Activated CD8-positive, alpha-beta T cell treated with anti-CD3 and anti-CD28 coated beads for 36 hours (primary cell): Measurements from ENCODE around the gene CDC14B. TPM values are rescaled to one million over a fixed set of nuclear protein-coding genes. Genes with fewer than 3 reads are reported as not detected.

Source experiments
- ATAC-seq: fragments of 200-7000 bp; cut with Tn5 transposase; one replicate; pipeline ENCODE4 v1.10.0; 2021; ENCODE audit warnings: mild to moderate bottlenecking, moderate library complexity
- CTCF ChIA-PET: fragments of 350-600 bp; sonication (Branson Sonifier 250); formaldehyde crosslinking; loops from one replicate; lab custom pipeline; 2021; ENCODE audit warnings: antibody characterized with exemption; lab: Charles Lee
- POLR2A ChIA-PET: fragments of 350-600 bp; sonication (Branson Sonifier 250); formaldehyde crosslinking; loops from one replicate; lab custom pipeline; 2021; ENCODE audit warnings: antibody characterized with exemption; lab: Charles Lee
- DNase-seq: peaks from one replicate; pipeline ENCODE4 v3.0.0-alpha.2; 2020
- H3K27ac Mint-ChIP-seq: one replicate; pipeline ENCODE4 v1.8.0; 2021; ENCODE audit warnings: mild to moderate bottlenecking, mixed read lengths
- H3K27me3 Mint-ChIP-seq: one replicate; pipeline ENCODE4 v1.8.0; 2021; ENCODE audit warnings: mixed read lengths
- H3K36me3 Mint-ChIP-seq: one replicate; pipeline ENCODE4 v1.8.0; 2021; ENCODE audit warnings: low read depth, mixed read lengths
- H3K4me1 Mint-ChIP-seq: one replicate; pipeline ENCODE4 v1.8.0; 2021; ENCODE audit warnings: low read depth, mixed read lengths
- H3K4me3 Mint-ChIP-seq: one replicate; pipeline ENCODE4 v1.8.0; 2021; ENCODE audit warnings: mild to moderate bottlenecking, moderate library complexity, mixed read lengths
- H3K9me3 Mint-ChIP-seq: one replicate; pipeline ENCODE4 v1.8.0; 2021; ENCODE audit warnings: mixed read lengths
- intact Hi-C: fragments of 100-400 bp; cut with micrococcal nuclease; formaldehyde crosslinking; loops from one replicate; pipeline ENCODE4 v1.10.0; 2022
- total RNA-seq, 2 experiments: library from RNA; stranded (reverse); gene quantifications; one replicate each; pipeline ENCODE4 v1.2.3, GENCODE V29; 2021
- TF ChIP-seq, protein P1 (sequence below): fragments of 200-600 bp; IDR thresholded peaks from one replicate; pipeline ENCODE4 v1.8.0; 2022; ENCODE audit warnings: antibody characterized with exemption, mild to moderate bottlenecking

Gene CDC14B
- total RNA-seq, 2 experiments from 2014 or later, result 0.27 to 0.54 TPM

DNA sequence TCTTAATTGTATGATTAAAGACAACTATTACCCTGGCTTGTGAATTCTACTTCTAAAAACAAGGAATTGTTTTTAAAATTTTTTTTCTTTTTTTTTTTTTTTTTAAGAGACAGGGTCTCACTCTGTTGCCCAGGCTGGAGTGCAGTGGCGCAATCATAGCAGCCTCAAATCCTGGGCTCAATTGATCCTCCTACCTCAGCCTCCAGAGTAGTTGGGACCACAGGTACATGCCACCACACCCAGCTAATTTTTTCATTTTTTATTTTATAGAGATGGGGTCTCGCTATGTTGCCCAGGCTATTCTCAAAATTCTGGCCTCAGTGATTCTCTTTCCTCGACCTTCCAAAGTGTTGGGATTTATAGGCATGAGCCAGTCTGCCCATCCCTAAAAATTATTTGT is 107.4 kb downstream of the CDC14B start:
- Mint-ChIP-seq H3K36me3 (no peaks in the 10 kb centered on the region), H3K27ac (no peak overlapping the region), H3K4me3 (no peak overlapping the region), H3K9me3 (no peaks in the 10 kb centered on the region), H3K4me1 (peaks cover 4% of the 10 kb centered on the region), H3K27me3 (no peaks in the 10 kb centered on the region)
- intact Hi-C loops, result no loop called here
- TF ChIP-seq, protein P1, sequence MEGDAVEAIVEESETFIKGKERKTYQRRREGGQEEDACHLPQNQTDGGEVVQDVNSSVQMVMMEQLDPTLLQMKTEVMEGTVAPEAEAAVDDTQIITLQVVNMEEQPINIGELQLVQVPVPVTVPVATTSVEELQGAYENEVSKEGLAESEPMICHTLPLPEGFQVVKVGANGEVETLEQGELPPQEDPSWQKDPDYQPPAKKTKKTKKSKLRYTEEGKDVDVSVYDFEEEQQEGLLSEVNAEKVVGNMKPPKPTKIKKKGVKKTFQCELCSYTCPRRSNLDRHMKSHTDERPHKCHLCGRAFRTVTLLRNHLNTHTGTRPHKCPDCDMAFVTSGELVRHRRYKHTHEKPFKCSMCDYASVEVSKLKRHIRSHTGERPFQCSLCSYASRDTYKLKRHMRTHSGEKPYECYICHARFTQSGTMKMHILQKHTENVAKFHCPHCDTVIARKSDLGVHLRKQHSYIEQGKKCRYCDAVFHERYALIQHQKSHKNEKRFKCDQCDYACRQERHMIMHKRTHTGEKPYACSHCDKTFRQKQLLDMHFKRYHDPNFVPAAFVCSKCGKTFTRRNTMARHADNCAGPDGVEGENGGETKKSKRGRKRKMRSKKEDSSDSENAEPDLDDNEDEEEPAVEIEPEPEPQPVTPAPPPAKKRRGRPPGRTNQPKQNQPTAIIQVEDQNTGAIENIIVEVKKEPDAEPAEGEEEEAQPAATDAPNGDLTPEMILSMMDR, result no peak
- CTCF ChIA-PET, result no interaction called here
- POLR2A ChIA-PET, result no interaction called here
- ATAC-seq (no peak), DNase-seq (no peak)

DNA sequence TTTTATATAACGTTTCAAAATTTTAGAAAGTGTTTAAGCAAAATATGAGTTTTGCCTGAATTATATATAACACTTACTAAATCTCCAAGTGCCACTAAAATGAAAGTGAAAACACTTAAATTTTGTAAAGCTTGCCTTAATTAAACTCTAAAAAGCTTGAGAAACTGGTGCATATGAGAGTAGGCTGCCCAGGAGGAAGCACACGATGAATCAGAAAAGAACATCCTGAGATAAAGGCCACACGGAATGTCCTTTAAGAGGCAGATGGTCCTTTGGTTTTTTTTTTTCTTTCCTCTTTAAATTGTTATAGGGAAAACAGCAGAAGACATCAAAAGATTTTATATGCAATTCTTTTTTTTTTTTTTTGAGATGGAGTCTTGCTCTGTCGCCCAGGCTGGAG is 109.4 kb downstream of the CDC14B start:
- ChIA-PET POLR2A (no interaction called here), CTCF (interaction anchor here (1.2 to 1.4 kb wide), 2 partner anchors 20 to 68 kb away, joined by 3 read pairs; no protein-coding TSS in a partner anchor)
- H3K9me3 Mint-ChIP-seq, result no peaks in the 10 kb centered on the region
- peaks cover 4% of the 10 kb centered on the region for H3K4me1 Mint-ChIP-seq
- no peak overlapping the region for H3K27ac Mint-ChIP-seq
- ATAC-seq, result no peak
- TF ChIP-seq, protein P1, result no peak
- no peaks in the 10 kb centered on the region for H3K36me3 Mint-ChIP-seq
- H3K4me3 Mint-ChIP-seq, result no peak overlapping the region
- no peaks in the 10 kb centered on the region for H3K27me3 Mint-ChIP-seq
- intact Hi-C loops, result no loop called here
- DNase-seq, result no peak

DNA sequence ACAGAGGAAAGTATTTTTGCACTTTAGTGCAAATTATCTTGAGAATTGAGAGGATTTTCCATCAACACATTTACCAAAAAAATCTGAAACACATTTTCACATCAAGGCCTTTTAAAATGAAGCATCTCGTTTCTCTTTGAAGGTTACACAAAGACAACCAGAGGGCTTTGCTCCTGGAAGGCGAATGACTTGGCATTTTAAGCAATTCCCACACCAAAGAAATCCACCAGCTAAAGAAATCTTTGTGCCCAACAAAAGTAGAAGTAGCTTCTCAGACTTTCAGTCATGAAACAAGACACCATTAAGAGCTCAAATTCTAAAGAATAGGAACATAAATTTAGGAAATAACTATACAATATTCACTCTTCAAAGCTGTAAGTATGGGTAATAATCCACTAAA is 109.8 kb downstream of the CDC14B start:
- H3K27ac Mint-ChIP-seq, result no peak overlapping the region
- no peak overlapping the region for H3K4me3 Mint-ChIP-seq
- no peaks in the 10 kb centered on the region for H3K9me3 Mint-ChIP-seq
- ATAC-seq (no peak), DNase-seq (no peak)
- TF ChIP-seq, protein P1, result no peak
- intact Hi-C loops, result no loop called here
- H3K27me3 Mint-ChIP-seq, result no peaks in the 10 kb centered on the region
- ChIA-PET CTCF (interaction anchor here (1.2 to 1.4 kb wide), 2 partner anchors 19 to 68 kb away, joined by 3 read pairs; no protein-coding TSS in a partner anchor), POLR2A (interaction anchor here (1.3 kb wide), 1 partner anchor 13 kb away, joined by 3 read pairs; no protein-coding TSS in a partner anchor)
- no peaks in the 10 kb centered on the region for H3K36me3 Mint-ChIP-seq
- H3K4me1 Mint-ChIP-seq, result peaks cover 4% of the 10 kb centered on the region

DNA sequence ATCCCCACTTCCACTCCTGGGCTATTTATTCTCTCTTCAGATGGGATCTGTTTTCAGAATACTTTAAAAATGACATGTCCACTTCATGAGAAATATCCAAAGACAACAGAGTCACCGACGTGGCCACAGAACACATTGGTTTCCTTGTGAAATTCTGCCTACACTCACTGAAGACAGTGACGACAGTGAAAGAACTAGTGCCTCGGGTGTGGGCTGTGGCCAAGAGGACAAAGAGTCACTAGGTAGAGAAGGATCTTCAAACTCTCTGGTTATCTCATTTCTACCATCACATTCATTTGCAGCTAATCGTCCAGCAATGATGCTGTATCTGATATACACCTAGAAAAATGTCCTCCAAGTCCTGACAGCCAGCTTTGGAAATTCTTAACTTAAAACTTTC is 110.6 kb downstream of the CDC14B start:
- Mint-ChIP-seq H3K36me3 (no peaks in the 10 kb centered on the region), H3K27me3 (no peaks in the 10 kb centered on the region), H3K27ac (no peak overlapping the region), H3K9me3 (no peaks in the 10 kb centered on the region), H3K4me3 (no peak overlapping the region), H3K4me1 (peaks cover 4% of the 10 kb centered on the region)
- ChIA-PET POLR2A (interaction anchor here (1.3 kb wide), 1 partner anchor 14 kb away, joined by 3 read pairs; no protein-coding TSS in a partner anchor), CTCF (interaction anchor here (1.4 kb wide), 1 partner anchor 18 kb away, joined by 3 read pairs; no protein-coding TSS in a partner anchor)
- no peak for ATAC-seq
- no peak for DNase-seq
- intact Hi-C loops, result no loop called here
- TF ChIP-seq, protein P1, result no peak

DNA sequence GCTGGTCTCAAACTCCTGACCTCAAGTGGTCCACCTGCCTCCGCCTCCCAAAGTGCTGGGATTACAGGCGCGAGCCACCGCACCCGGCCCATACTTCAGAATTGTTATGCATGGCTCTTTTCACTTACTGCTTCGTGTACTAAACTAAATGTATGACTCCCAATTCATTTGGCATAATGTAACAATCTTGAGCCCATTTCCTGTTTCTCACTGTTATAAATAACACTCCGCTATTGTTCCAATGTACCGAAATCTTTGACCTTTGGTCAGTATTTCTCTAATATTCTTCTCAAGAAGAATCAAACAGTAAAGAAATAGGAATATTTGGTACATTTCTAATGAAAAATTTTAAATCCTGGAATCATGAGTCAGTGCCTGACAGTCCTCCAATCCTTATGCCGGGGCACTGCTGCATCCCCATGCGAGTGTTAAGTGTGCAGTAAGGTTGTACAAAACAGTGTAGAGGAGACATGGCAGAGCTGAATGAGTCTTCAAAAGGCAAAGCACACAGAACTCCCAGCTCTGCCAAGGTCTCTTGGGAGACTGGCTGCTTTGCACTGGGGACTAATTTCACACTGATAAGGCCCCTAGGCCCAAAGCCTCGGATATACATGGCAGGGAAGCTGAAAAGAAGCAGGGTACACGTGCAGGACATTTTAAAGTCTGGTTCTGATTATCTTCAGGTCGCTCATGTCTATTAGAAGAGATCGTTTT is 111.3 kb downstream of the CDC14B start:
- Mint-ChIP-seq H3K27me3 (no peaks in the 10 kb centered on the region), H3K4me1 (peaks cover 4% of the 10 kb centered on the region), H3K27ac (no peak overlapping the region), H3K4me3 (no peak overlapping the region), H3K9me3 (no peaks in the 10 kb centered on the region), H3K36me3 (no peaks in the 10 kb centered on the region)
- ChIA-PET POLR2A (interaction anchor here (1.3 kb wide), 1 partner anchor 14 kb away, joined by 3 read pairs; no protein-coding TSS in a partner anchor), CTCF (no interaction called here)
- ATAC-seq, result no peak
- TF ChIP-seq, protein P1, result no peak
- intact Hi-C loops, result no loop called here
- no peak for DNase-seq
